NCI-H1930 (cell line): Measurements from ENCODE around the gene ASAP2.

ENCODE experiments used
- DNase-seq, 2 experiments: peaks; one replicate each; lab custom pipeline; 2025; lab: John Stamatoyannopoulos, UW

The ASAP2 gene

GRCh38 chr2:9430316-9431293, 224.0 kb downstream of the ASAP2 start:
- DNase-seq: no peak

DNA sequence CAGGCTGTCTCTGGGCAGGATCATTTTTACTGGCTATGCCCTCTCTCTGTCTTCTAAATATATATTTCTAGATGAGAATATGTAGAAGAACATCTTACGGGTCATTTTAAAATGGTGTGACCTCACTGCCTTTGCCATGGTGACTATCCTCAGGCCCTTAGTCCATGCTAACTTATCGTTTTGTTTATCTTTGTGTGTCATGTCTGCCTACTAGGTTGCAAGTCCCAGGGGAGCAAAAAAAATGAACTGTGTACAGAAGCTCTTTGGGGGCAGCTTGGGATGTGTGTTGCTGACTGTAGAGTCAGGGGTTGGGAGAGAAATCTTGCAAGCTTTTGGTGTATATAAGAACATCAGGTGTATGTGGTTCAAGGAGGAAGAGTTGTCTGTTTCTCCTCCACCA, 227.9 kb downstream of the ASAP2 start:
- DNase-seq: no peak

DNA sequence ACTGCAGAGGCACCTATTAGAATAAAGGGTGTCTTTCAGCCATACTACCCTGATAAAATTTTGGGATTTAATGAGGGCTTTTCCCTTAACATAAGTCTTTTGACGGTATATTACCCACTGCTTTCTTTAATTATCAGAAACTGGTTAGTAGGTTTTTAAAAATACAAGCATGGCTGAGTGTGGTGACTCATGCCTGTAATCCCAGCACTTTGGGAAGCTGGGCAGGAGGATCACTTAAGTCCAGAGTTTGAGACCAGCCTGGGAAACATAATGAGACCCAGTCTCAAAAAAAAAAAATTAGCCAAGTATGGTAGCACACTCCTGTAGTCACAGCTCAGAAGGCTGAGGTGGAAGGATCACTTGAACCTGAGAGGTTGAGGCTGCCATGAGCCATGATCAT, 232.9 kb downstream of the ASAP2 start:
- DNase-seq: no peak

DNA sequence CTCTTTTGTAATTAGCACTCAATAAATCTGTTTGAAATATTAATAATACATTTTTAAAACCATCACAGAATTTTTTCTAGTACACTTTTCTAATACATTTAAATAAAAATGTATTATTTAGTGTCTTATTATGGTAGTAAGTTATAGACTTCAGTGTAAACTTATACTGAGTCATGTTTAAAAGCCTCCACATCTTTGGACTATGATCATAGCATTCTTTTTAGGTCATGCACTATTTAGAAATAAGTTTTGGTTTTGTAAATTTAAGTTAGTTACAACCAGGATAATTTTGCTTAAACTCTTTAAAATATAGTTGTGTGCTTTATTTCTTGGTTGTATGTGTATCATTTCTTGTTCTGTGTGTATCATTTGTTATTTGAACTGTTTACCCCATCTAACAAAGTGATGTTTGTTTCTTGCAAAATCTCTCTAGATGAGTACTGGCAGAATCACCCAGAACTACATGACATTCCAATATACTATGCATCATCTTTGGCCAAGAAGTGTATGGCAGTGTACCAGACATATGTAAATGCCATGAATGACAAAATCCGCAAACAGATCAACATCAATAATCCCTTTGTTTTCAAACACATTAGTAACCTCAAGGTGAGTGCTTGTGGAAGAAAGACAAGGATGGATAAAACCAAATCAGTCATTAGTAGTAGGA, 233.6 kb downstream of the ASAP2 start:
- DNase-seq: no peak

DNA sequence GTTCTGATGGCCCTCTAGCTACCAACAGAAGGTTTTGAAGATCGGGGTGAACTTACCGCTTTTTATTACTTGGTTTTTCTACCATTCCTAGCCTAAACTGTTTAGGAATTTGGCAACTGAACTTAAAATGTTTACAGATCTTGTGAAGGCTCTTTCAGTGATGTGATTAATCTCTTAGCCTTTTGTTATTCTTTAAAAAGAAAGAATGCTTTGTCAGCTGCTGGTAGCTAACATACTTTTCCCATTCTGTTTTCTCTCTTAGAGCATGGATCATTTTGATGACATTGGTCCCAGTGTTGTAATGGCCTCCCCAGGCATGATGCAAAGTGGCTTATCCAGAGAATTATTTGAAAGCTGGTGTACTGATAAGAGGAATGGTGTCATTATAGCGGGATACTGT, 234.9 kb downstream of the ASAP2 start:
- no peak for DNase-seq

GRCh38 chr2:9443526-9443925, 236.9 kb downstream of the ASAP2 start:
- no peak for DNase-seq

GRCh38 chr2:9445089-9445488, 238.5 kb downstream of the ASAP2 start:
- DNase-seq: no peak

DNA sequence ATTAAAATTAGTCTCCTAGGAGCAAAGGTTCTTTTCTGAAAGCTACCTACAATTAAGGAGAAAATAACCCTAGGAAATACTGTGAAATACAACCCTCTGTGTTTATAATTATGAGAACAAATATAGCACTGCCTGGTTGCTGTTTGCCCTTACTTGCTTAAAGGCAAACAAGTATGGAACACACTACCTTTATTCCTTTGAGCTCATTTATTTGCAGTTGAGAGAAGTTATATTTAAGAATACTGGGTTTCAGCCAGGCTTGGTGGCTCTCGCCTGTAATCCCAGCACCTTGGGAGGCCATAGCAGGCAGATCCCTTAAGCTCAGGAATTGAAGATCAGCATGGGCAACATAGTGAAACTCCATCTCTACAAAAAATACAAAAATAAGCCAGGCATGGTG, 244.6 kb downstream of the ASAP2 start:
- DNase-seq: no peak
